CD14-positive monocyte (primary cell): ENCODE data around the gene KIRREL3. TPM values are rescaled to one million over a fixed set of nuclear protein-coding genes. Genes with fewer than 3 reads are reported as not detected.

ENCODE experiments used
- DNase-seq, 3 donors: peaks; one replicate each; pipeline ENCODE4 v3.0.0-alpha.2; 2011 to 2022
- H2AFZ ChIP-seq: 2 replicates; pipeline ENCODE4 v1.6.0; 2012; ENCODE audit warnings: mild to moderate bottlenecking, low read depth, low read length, inconsistent platforms; ENCODE audit not compliant: insufficient read depth, poor library complexity, severe bottlenecking
- H3K27ac ChIP-seq, 2 donors: 1 replicate in 1 of 2; 2 replicates in 1 of 2; pipeline ENCODE4 v1.5.1; 2012 to 2013; ENCODE audit warnings: low read length in 2 of 2, control low read depth in 1 of 2, inconsistent platforms in 1 of 2, low read depth in 1 of 2, mild to moderate bottlenecking in 1 of 2
- H3K27me3 ChIP-seq, 2 donors: one replicate each; pipeline versions ENCODE4 v1.6.0 to v1.6.1; 2011 to 2013; ENCODE audit warnings: low read length in 2 of 2; ENCODE audit not compliant: control insufficient read depth in 2 of 2, insufficient read depth in 2 of 2
- H3K36me3 ChIP-seq, 2 donors: replicated peaks in 1 of 2; 1 replicate in 1 of 2; 2 replicates in 1 of 2; pipeline versions ENCODE4 v1.5.1 to v1.6.1; 2012 to 2013; ENCODE audit warnings: low read length in 2 of 2, control low read depth in 1 of 2, inconsistent platforms in 1 of 2, mild to moderate bottlenecking in 1 of 2; ENCODE audit not compliant: insufficient read depth in 2 of 2, control insufficient read depth in 1 of 2
- H3K4me1 ChIP-seq, 2 donors: 1 replicate in 1 of 2; 2 replicates in 1 of 2; pipeline versions ENCODE4 v1.5.1 to v1.6.1; 2012 to 2013; ENCODE audit warnings: low read length in 2 of 2, control low read depth in 1 of 2, inconsistent platforms in 1 of 2, mild to moderate bottlenecking in 1 of 2, moderate library complexity in 1 of 2; ENCODE audit not compliant: insufficient read depth in 2 of 2, control insufficient read depth in 1 of 2
- H3K4me2 ChIP-seq: replicated peaks from 2 replicates; pipeline ENCODE3; 2012; ENCODE audit warnings: low read length, moderate library complexity, mild to moderate bottlenecking; ENCODE audit not compliant: poor library complexity, severe bottlenecking; ENCODE audit errors: extremely low read depth
- H3K4me3 ChIP-seq, 3 experiments: fragments of 200-600 bp in 1 of 3; sonication (generic) in 1 of 3; replicated peaks in 1 of 3; 1 replicate in 2 of 3; 2 replicates in 1 of 3; pipeline ENCODE4 v1.5.1; 2011 to 2013; ENCODE audit warnings: low read length in 3 of 3, mild to moderate bottlenecking in 3 of 3, control low read depth in 2 of 3, low read depth in 2 of 3, inconsistent platforms in 1 of 3, moderate library complexity in 1 of 3
- H3K79me2 ChIP-seq: 2 replicates; pipeline ENCODE4 v1.6.0; 2012; ENCODE audit warnings: mild to moderate bottlenecking, control low read depth, inconsistent platforms, low read length, moderate library complexity; ENCODE audit not compliant: insufficient read depth
- H3K9ac ChIP-seq: 2 replicates; pipeline ENCODE4 v1.6.0; 2017; ENCODE audit warnings: low read length, mild to moderate bottlenecking; ENCODE audit not compliant: insufficient read depth, poor library complexity, severe bottlenecking
- H3K9me3 ChIP-seq, 2 donors: replicated peaks in 1 of 2; 1 replicate in 1 of 2; 2 replicates in 1 of 2; pipeline versions ENCODE4 v1.5.1 to v1.6.1; 2012 to 2013; ENCODE audit warnings: low read length in 2 of 2, control low read depth in 1 of 2; ENCODE audit not compliant: control insufficient read depth in 1 of 2, insufficient read depth in 1 of 2
- H4K20me1 ChIP-seq: 2 replicates; pipeline ENCODE4 v1.6.0; 2012; ENCODE audit warnings: mild to moderate bottlenecking, low read length, control low read depth, moderate library complexity; ENCODE audit not compliant: insufficient read depth
- H3K27ac Mint-ChIP-seq, 7 donors: one replicate each; pipeline ENCODE4 v1.8.0; 2020; ENCODE audit warnings: mild to moderate bottlenecking in 7 of 7, mixed read lengths in 7 of 7, moderate library complexity in 6 of 7, inconsistent platforms in 2 of 7
- H3K27me3 Mint-ChIP-seq, 3 donors: one replicate each; pipeline ENCODE4 v1.8.0; 2021 to 2022; ENCODE audit warnings: low read depth in 3 of 3, mild to moderate bottlenecking in 3 of 3, mixed read lengths in 3 of 3, moderate library complexity in 3 of 3, inconsistent platforms in 1 of 3
- H3K36me3 Mint-ChIP-seq, 2 donors: one replicate each; pipeline ENCODE4 v1.8.0; 2020; ENCODE audit warnings: mixed read lengths in 2 of 2, inconsistent platforms in 1 of 2, mild to moderate bottlenecking in 1 of 2
- H3K4me1 Mint-ChIP-seq: one replicate; pipeline ENCODE4 v1.8.0; 2020; ENCODE audit warnings: mild to moderate bottlenecking, mixed read lengths
- H3K4me3 Mint-ChIP-seq, 2 donors: one replicate each; pipeline ENCODE4 v1.8.0; 2020; ENCODE audit warnings: mild to moderate bottlenecking in 2 of 2, mixed read lengths in 2 of 2, moderate library complexity in 1 of 2
- H3K9me3 Mint-ChIP-seq, 7 donors: one replicate each; pipeline ENCODE4 v1.8.0; 2020 to 2022; ENCODE audit warnings: mixed read lengths in 7 of 7, mild to moderate bottlenecking in 6 of 7, moderate library complexity in 6 of 7, inconsistent platforms in 2 of 7
- CTCF ChIP-seq: fragments of 200-600 bp; IDR thresholded peaks from one replicate; pipeline ENCODE4 v1.8.0; 2022; ENCODE audit warnings: antibody characterized with exemption, mild to moderate bottlenecking
- WGBS: methylation state at CpG from one replicate; pipeline ENCODE4 v1.1.5; 2013; ENCODE audit warnings: missing lambda C conversion rate; ENCODE audit not compliant: insufficient coverage; 5-methylcytosine and 5-hydroxymethylcytosine counted together
- intact Hi-C, 2 donors: fragments of 100-400 bp; cut with micrococcal nuclease; formaldehyde crosslinking; loops; one replicate each; pipeline versions ENCODE4 v1.15.0 to v1.15.1; 2023
- polyA plus RNA-seq, 3 donors: library from polyadenylated mRNA; depleted of rRNA in 1 of 3; unstranded in 2 of 3; stranded (reverse) in 1 of 3; fragments of 300-500 nt in 2 of 3; fragments of >200 nt in 1 of 3; fragmentation: Illumina TruSeq in 2 of 3; gene quantifications; 1 replicate in 2 of 3; 2 replicates in 1 of 3; pipeline ENCODE4 v1.2.3, GENCODE V29; 2012 to 2021

The KIRREL3 gene
- polyA plus RNA-seq, 3 donors, result not detected

- H3K79me2 ChIP-seq, result no peaks in the 10 kb centered on the region
- H3K9me3 ChIP-seq, result no peaks in the 10 kb centered on the region
- H3K4me3 Mint-ChIP-seq, result no peak overlapping the region
- no peak overlapping the region for H3K27ac ChIP-seq
- no peaks in the 10 kb centered on the region for H4K20me1 ChIP-seq
- peak overlapping the region in 1 of 7 donors; percentile 60 for H3K27ac Mint-ChIP-seq
- H2AFZ ChIP-seq, result no peak overlapping the region
- H3K4me1 ChIP-seq, result no peaks in the 10 kb centered on the region
- no peak overlapping the region for H3K4me3 ChIP-seq
- no peaks in the 10 kb centered on the region for H3K27me3 ChIP-seq
- H3K9ac ChIP-seq, result no peak overlapping the region
- DNase-seq, result no peak
- H3K36me3 Mint-ChIP-seq, result no peaks in the 10 kb centered on the region
- intact Hi-C loops, result no loop called here
- WGBS, result 83% methylated on average over 2 of the region's 3 CpGs
- no peak for TF ChIP-seq CTCF
- H3K27me3 Mint-ChIP-seq, result peaks cover 5 to 12% (median 12%) of the 10 kb centered on the region in 3 donors
- H3K4me2 ChIP-seq, result no peak overlapping the region
- H3K4me1 Mint-ChIP-seq, result peaks cover 8% of the 10 kb centered on the region
- H3K9me3 Mint-ChIP-seq, result peaks cover 0 to 2% (median 0%) of the 10 kb centered on the region in 7 donors
- H3K36me3 ChIP-seq, result no peaks in the 10 kb centered on the region
These were observed 282.3 kb downstream of the KIRREL3 start for GRCh38 chr11:126718276-126718675.

GRCh38 chr11:126716456-126717083 is 284.0 kb downstream of the KIRREL3 start:
- no peaks in the 10 kb centered on the region for H3K9me3 ChIP-seq
- peaks cover 8% of the 10 kb centered on the region for H3K4me1 Mint-ChIP-seq
- no peak overlapping the region for H3K4me3 ChIP-seq
- peak; percentile 60 for TF ChIP-seq CTCF
- 0% methylated on average over 1 of the region's 4 CpGs for WGBS
- H3K27ac Mint-ChIP-seq, result no peak overlapping the region
- H3K4me3 Mint-ChIP-seq, result no peak overlapping the region
- H3K36me3 Mint-ChIP-seq, result no peaks in the 10 kb centered on the region
- peaks cover 21 to 25% (median 22%) of the 10 kb centered on the region in 3 donors for H3K27me3 Mint-ChIP-seq
- no peak overlapping the region for H3K9ac ChIP-seq
- H3K9me3 Mint-ChIP-seq, result peaks cover 0 to 4% (median 0%) of the 10 kb centered on the region in 7 donors
- peak in 1 of 3 donors; percentile 21 for DNase-seq
- intact Hi-C loops, result loop anchor here in 1 of 2 donors (1.0 kb wide), 1 partner anchor 274 kb away; no protein-coding TSS in a partner anchor
- H3K36me3 ChIP-seq, result no peaks in the 10 kb centered on the region
- H3K79me2 ChIP-seq, result no peaks in the 10 kb centered on the region
- no peak overlapping the region for H3K4me2 ChIP-seq
- H3K27me3 ChIP-seq, result peaks cover 0 to 17% of the 10 kb centered on the region in 2 donors
- no peak overlapping the region for H3K27ac ChIP-seq
- no peaks in the 10 kb centered on the region for H3K4me1 ChIP-seq
- H4K20me1 ChIP-seq, result no peaks in the 10 kb centered on the region
- no peak overlapping the region for H2AFZ ChIP-seq
